Breast epithelium (tissue), 4 donors: ENCODE results near the gene MVB12B. TPM values are rescaled to one million over a fixed set of nuclear protein-coding genes. Genes with fewer than 3 reads are reported as not detected.

Experiments
- DNase-seq, 2 donors: peaks; one replicate each; pipeline ENCODE4 v3.0.0-alpha.2; 2019; ENCODE audit warnings: low spot score in 2 of 2
- H3K27ac ChIP-seq, 2 donors: fragments of 200-600 bp; sonication (generic) in 1 of 2; one replicate each; pipeline ENCODE4 v1.5.1; 2016 to 2019; ENCODE audit warnings: mild to moderate bottlenecking in 1 of 2
- H3K27me3 ChIP-seq, 2 donors: fragments of 200-600 bp; sonication (generic) in 1 of 2; one replicate each; pipeline versions ENCODE4 v1.5.1 to v1.6.0; 2017 to 2019; ENCODE audit warnings: control low read depth in 1 of 2, mild to moderate bottlenecking in 1 of 2
- H3K36me3 ChIP-seq: fragments of 200-600 bp; one replicate; pipeline ENCODE4 v1.5.1; 2019
- H3K4me1 ChIP-seq, 2 donors: fragments of 200-600 bp; sonication (generic); one replicate each; pipeline ENCODE4 v1.5.1; 2016 to 2019; ENCODE audit warnings: control low read depth in 1 of 2
- H3K4me3 ChIP-seq, 3 donors: fragments of 200-600 bp; sonication (generic); 1 replicate in 2 of 3; 2 replicates in 1 of 3; pipeline ENCODE4 v1.5.1; 2016 to 2019; ENCODE audit warnings: mild to moderate bottlenecking in 3 of 3, moderate library complexity in 2 of 3
- H3K9me3 ChIP-seq, 2 donors: fragments of 200-600 bp; sonication (generic) in 1 of 2; one replicate each; pipeline ENCODE4 v1.5.1; 2016 to 2019; ENCODE audit warnings: control low read depth in 1 of 2
- POLR2A ChIP-seq: fragments of 450-650 bp; IDR thresholded peaks from one replicate; pipeline ENCODE4 v1.6.1; 2016; ENCODE audit warnings: antibody characterized with exemption, mild to moderate bottlenecking, moderate library complexity
- POLR2AphosphoS5 ChIP-seq, 3 donors: sonication (generic); formaldehyde crosslinking; IDR thresholded peaks; one replicate each; pipeline ENCODE4 v1.6.1; 2017; ENCODE audit warnings: antibody characterized with exemption in 3 of 3
- intact Hi-C: fragments of 100-400 bp; cut with DNase I; formaldehyde crosslinking; loops from one replicate; pipeline ENCODE4 v1.15.1; 2023; ENCODE audit warnings: low total_unique reads
- total RNA-seq, 3 donors: library from RNA; depleted of rRNA; stranded (reverse); fragments of >200 nt; gene quantifications; one replicate each; pipeline ENCODE4 v1.1.0, GENCODE V29; 2016
- TF ChIP-seq, protein P1 (sequence below), 3 donors: fragments of 450-650 bp; IDR thresholded peaks; one replicate each; pipeline ENCODE4 v1.5.1; 2016 to 2017; ENCODE audit warnings: antibody characterized with exemption in 3 of 3, mild to moderate bottlenecking in 3 of 3, moderate library complexity in 3 of 3

Gene MVB12B
- total RNA-seq, 3 donors from 2014 or later = 8.2 to 12.6 (median 9.9) TPM

DNA sequence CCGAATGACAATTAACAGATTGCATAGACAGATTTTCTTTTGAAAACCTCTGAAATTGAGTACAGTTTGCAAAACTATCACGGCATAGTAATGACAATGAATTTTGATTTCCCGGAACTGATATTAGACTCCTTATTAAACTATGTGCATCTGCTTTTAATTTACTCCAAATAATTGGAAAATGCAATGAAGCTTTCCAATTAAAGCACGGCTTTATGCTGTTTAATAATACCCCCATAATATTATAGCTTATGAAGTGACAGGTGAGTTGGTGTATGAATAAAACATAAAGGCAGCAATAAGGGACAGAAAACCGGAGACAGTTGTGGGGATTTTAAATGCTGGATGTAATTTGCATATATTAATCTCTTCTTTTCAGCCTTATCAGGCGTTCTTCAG, 110.6 kb downstream of the MVB12B start:
- Histone ChIP-seq H3K9me3 (no peaks in the 10 kb centered on the region), H3K27me3 (no peaks in the 10 kb centered on the region), H3K4me3 (no peak overlapping the region), H3K36me3 (no peaks in the 10 kb centered on the region), H3K4me1 (no peaks in the 10 kb centered on the region), H3K27ac (no peak overlapping the region)
- intact Hi-C loops = no loop called here
- TF ChIP-seq POLR2A (no peak), POLR2AphosphoS5 (IDR thresholded peaks at IDR 0.05) (no peak)
- TF ChIP-seq, protein P1, sequence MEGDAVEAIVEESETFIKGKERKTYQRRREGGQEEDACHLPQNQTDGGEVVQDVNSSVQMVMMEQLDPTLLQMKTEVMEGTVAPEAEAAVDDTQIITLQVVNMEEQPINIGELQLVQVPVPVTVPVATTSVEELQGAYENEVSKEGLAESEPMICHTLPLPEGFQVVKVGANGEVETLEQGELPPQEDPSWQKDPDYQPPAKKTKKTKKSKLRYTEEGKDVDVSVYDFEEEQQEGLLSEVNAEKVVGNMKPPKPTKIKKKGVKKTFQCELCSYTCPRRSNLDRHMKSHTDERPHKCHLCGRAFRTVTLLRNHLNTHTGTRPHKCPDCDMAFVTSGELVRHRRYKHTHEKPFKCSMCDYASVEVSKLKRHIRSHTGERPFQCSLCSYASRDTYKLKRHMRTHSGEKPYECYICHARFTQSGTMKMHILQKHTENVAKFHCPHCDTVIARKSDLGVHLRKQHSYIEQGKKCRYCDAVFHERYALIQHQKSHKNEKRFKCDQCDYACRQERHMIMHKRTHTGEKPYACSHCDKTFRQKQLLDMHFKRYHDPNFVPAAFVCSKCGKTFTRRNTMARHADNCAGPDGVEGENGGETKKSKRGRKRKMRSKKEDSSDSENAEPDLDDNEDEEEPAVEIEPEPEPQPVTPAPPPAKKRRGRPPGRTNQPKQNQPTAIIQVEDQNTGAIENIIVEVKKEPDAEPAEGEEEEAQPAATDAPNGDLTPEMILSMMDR (IDR thresholded peaks at IDR 0.05) = no peak
- no peak for DNase-seq

DNA sequence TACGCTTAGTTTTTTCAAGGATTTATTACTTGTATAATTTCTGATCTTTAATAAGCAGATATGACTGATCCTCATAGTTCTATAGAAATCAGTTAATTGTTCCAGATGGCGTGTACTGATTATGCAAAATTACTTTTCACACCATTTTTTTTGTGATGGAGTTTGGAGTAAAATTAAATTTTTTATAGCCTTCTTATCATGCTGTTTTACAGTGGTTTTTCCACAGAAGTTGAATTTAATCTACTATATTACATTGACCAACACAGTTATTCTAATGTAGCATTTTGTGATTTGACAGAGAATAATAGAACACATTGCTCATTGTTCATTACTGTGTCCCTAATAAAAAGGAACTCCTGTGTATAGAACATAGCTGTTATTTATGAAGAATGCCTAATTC, 111.1 kb downstream of the MVB12B start:
- Histone ChIP-seq H3K27me3 (no peaks in the 10 kb centered on the region), H3K4me3 (no peak overlapping the region), H3K4me1 (no peaks in the 10 kb centered on the region), H3K36me3 (no peaks in the 10 kb centered on the region), H3K27ac (no peak overlapping the region), H3K9me3 (no peaks in the 10 kb centered on the region)
- DNase-seq = no peak
- no peak for TF ChIP-seq POLR2A
- intact Hi-C loops = no loop called here

DNA sequence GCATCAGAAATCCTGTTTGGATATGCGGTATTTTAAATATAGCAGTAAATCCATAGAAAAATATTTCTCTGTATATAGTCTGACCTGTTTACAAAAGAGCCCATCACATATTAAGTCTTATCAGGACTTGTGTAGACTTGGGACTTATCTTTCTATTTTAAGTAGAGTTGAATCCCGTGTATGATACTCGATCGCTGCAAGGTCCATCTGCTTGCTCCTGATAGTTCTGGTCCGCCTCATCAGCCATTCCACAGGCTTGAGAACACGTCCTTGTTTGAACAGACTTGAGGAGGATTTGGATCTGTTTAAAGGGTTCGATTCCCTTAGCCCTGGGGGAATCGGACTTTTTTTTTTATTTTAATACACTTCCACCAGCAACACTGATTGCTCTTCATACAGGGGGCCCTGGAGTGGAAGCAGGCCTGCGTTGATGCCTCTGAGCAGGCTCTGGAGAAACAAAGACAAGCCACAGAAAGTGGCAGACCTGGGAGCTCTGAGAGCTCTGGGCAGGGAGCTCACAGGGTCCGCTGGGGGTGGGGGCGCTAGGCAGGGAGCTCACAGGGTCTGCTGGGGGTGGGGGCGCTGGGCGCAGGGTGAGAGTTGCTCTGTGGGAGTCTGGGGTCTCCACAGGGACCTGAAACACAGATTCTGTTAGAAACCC, 112.2 kb downstream of the MVB12B start:
- no peak overlapping the region for H3K4me3 ChIP-seq
- no peaks in the 10 kb centered on the region for H3K27me3 ChIP-seq
- intact Hi-C loops = no loop called here
- no peaks in the 10 kb centered on the region for H3K4me1 ChIP-seq
- TF ChIP-seq, protein P1 (IDR thresholded peaks at IDR 0.05) = no peak
- TF ChIP-seq POLR2AphosphoS5 (IDR thresholded peaks at IDR 0.05) = no peak
- no peak for TF ChIP-seq POLR2A
- H3K9me3 ChIP-seq = no peaks in the 10 kb centered on the region
- no peak for DNase-seq
- no peak overlapping the region for H3K27ac ChIP-seq
- no peaks in the 10 kb centered on the region for H3K36me3 ChIP-seq

DNA sequence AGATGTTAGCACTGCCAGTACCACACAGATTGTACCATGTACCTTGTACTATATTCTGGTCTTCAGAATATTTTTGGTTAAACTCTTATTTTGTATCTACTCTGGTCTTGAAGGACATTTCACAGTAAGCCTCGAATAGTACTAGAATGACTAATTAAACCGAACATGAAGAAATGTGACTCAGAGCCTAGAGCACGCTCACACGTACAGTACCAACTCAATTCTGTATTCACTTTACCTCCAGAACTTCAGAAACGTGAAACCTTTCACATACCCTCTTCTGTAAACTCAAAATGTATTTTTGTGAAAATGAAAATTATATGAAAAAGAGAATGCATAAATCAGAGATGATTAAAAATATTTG, 112.8 kb downstream of the MVB12B start:
- no peaks in the 10 kb centered on the region for H3K4me1 ChIP-seq
- no peaks in the 10 kb centered on the region for H3K9me3 ChIP-seq
- H3K27ac ChIP-seq = no peak overlapping the region
- H3K4me3 ChIP-seq = no peak overlapping the region
- no peaks in the 10 kb centered on the region for H3K27me3 ChIP-seq
- no peaks in the 10 kb centered on the region for H3K36me3 ChIP-seq
- intact Hi-C loops = no loop called here
- TF ChIP-seq, protein P1 (IDR thresholded peaks at IDR 0.05) = no peak
- TF ChIP-seq POLR2AphosphoS5 (IDR thresholded peaks at IDR 0.05) (no peak), POLR2A (no peak)
- DNase-seq = no peak

DNA sequence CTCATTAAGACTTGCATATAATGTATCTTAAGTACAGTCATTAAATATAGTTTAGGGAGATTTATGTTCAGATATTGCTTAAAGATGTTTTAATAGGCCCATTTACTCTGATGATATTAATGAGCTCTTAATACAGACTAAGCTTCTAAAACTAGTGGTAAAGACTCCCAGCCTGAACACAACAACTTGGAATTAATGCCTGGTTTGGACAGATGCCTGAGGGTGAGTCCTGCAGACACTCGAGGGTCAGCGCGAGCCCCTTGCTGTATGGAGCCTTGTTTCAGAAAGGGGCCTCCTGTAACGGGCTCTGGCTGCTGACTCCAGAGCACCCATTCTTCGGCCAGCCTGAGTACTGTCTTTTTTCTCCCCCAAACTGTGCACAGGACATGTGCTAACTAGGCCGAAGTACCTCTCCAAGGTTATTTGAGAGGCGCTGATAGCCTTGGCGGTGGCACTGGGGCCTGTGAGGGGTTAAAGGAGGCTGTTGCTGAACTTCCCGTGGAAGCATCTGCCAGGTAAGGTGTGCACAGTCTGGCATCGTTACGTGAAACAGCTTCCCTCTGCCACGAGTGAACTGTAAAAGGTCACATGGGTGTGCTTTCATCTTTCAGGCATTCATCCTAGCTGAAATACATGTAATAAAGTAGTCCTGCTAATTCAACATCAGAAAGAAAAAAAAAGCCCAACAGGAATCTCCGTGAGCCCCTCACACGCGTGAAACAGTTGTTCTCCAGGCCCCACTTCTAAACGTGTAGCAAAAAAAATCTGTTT, 113.4 kb downstream of the MVB12B start:
- Histone ChIP-seq H3K27me3 (no peaks in the 10 kb centered on the region), H3K36me3 (no peaks in the 10 kb centered on the region), H3K27ac (no peak overlapping the region), H3K4me1 (no peaks in the 10 kb centered on the region), H3K4me3 (no peak overlapping the region), H3K9me3 (no peaks in the 10 kb centered on the region)
- TF ChIP-seq POLR2A (no peak), POLR2AphosphoS5 (IDR thresholded peaks at IDR 0.05) (no peak)
- TF ChIP-seq, protein P1 (IDR thresholded peaks at IDR 0.05) = no peak
- DNase-seq = no peak
- intact Hi-C loops = no loop called here
